GM12878 (cell line): Measurements from ENCODE around the gene ATF7. TPM values are rescaled to one million over a fixed set of nuclear protein-coding genes. Genes with fewer than 3 reads are reported as not detected.

Experiments used
- ATAC-seq: fragments of 200-7000 bp; cut with Tn5 transposase; 3 replicates; pipeline ENCODE4 v1.9.1; 2020; ENCODE audit warnings: mild to moderate bottlenecking, moderate library complexity
- BruUV-seq: library from RNA; stranded (reverse); fragments of 400-500 nt; replicated peaks from 2 replicates; lab custom pipeline; 2021; lab: Mats Ljungman, UMichigan
- CTCF ChIA-PET: fragments of 300-600 bp; sonication (Branson Sonifier 250); formaldehyde crosslinking; extraction: SDS; loops from one replicate; lab custom pipeline; 2021; ENCODE audit warnings: inconsistent platforms; lab: Yijun Ruan, JAX
- POLR2A ChIA-PET: fragments of 350-600 bp; formaldehyde crosslinking; extraction: SDS; loops from one replicate; lab custom pipeline; 2021; ENCODE audit warnings: inconsistent platforms; lab: Charles Lee
- RAD21 ChIA-PET: fragments of 300-600 bp; sonication (Branson Sonifier 250); formaldehyde crosslinking; loops from one replicate; lab custom pipeline; 2023; ENCODE audit warnings: antibody characterized with exemption; ENCODE audit not compliant: unreplicated experiment; lab: Charles Lee
- SMC1A ChIA-PET: fragments of 300-600 bp; sonication (Branson Sonifier 250); formaldehyde crosslinking; loops from one replicate; lab custom pipeline; 2023; ENCODE audit not compliant: unreplicated experiment, uncharacterized antibody; lab: Charles Lee
- DNase-seq: peaks from one replicate; pipeline ENCODE4 v3.0.0-alpha.2; 2011; ENCODE audit warnings: low read depth, low spot score
- FAIRE-seq: peaks from 3 replicates; lab custom pipeline; 2011; peaks lifted over from hg19 to GRCh38; lab: Jason Lieb, UNC
- H2AFZ ChIP-seq: 2 replicates; pipeline ENCODE4 v1.6.0; 2011; ENCODE audit warnings: low read depth, low read length, control low read depth; ENCODE audit not compliant: control insufficient read depth
- H3K27ac ChIP-seq: 2 replicates; pipeline ENCODE4 v1.5.1; 2011; ENCODE audit warnings: control low read depth; ENCODE audit not compliant: control insufficient read depth, insufficient read depth
- H3K27me3 ChIP-seq, 2 experiments: replicated peaks in 1 of 2; 2 replicates each; pipeline versions ENCODE4 v1.6.0 to v1.6.1; 2011; ENCODE audit warnings: low read length in 1 of 2; ENCODE audit not compliant: control insufficient read depth in 2 of 2, insufficient read depth in 2 of 2
- H3K36me3 ChIP-seq, 2 experiments: 2 replicates each; pipeline ENCODE4 v1.5.1; 2011; ENCODE audit warnings: low read length in 1 of 2; ENCODE audit not compliant: control insufficient read depth in 2 of 2, insufficient read depth in 2 of 2
- H3K4me1 ChIP-seq: 2 replicates; pipeline ENCODE4 v1.6.1; 2011; ENCODE audit warnings: mild to moderate bottlenecking, low read length, moderate library complexity, mixed read lengths; ENCODE audit not compliant: control insufficient read depth, insufficient read depth
- H3K4me2 ChIP-seq: 2 replicates; pipeline ENCODE4 v1.6.0; 2011; ENCODE audit warnings: control low read depth; ENCODE audit not compliant: control insufficient read depth, insufficient read depth
- H3K4me3 ChIP-seq: fragments of 200-600 bp; sonication (generic); 2 replicates; pipeline ENCODE4 v1.5.1; 2016
- H3K79me2 ChIP-seq: 2 replicates; pipeline ENCODE4 v1.6.0; 2011; ENCODE audit warnings: low read length; ENCODE audit not compliant: control insufficient read depth, insufficient read depth
- H3K9ac ChIP-seq: 2 replicates; pipeline ENCODE4 v1.8.0; 2011; ENCODE audit warnings: low read length, control low read depth, mixed read lengths; ENCODE audit not compliant: control insufficient read depth, insufficient read depth
- H3K9me3 ChIP-seq: replicated peaks from 3 replicates; pipeline ENCODE4 v1.5.1; 2011; ENCODE audit warnings: mild to moderate bottlenecking, low read length; ENCODE audit not compliant: control insufficient read depth, insufficient read depth
- H4K20me1 ChIP-seq: 2 replicates; pipeline ENCODE4 v1.6.0; 2011; ENCODE audit not compliant: control insufficient read depth, insufficient read depth
- BHLHE40 ChIP-seq, 2 experiments: fragments of 450-650 bp in 1 of 2; IDR thresholded peaks; 2 replicates each; pipeline ENCODE4 v1.6.1; 2011 to 2017; ENCODE audit warnings: low read depth in 2 of 2, borderline replicate concordance in 1 of 2, improper control_type of control experiment in 1 of 2, low read length in 1 of 2, mild to moderate bottlenecking in 1 of 2
- BRCA1 ChIP-seq: IDR thresholded peaks from 2 replicates; pipeline ENCODE4 v1.6.1; 2011; ENCODE audit warnings: low read depth, low read length, improper control_type of control experiment
- DPF2 ChIP-seq: fragments of 450-650 bp; IDR thresholded peaks from 2 replicates; pipeline ENCODE4 v1.6.1; 2017; ENCODE audit warnings: mild to moderate bottlenecking
- EZH2 ChIP-seq: IDR thresholded peaks from 2 replicates; pipeline ENCODE4 v1.6.1; 2012; ENCODE audit warnings: low read depth, mild to moderate bottlenecking, control low read depth, inconsistent platforms, low read length, borderline replicate concordance; ENCODE audit not compliant: control insufficient read depth
- KDM1A ChIP-seq: fragments of 200-600 bp; sonication (generic); IDR thresholded peaks from 2 replicates; pipeline ENCODE4 v1.6.1; 2016; ENCODE audit warnings: borderline replicate concordance
- MAX ChIP-seq: IDR thresholded peaks from 2 replicates; pipeline ENCODE4 v1.6.1; 2012; ENCODE audit warnings: low read depth, low read length, improper control_type of control experiment
- MEF2A ChIP-seq: IDR thresholded peaks from 2 replicates; pipeline ENCODE4 v1.6.1; 2011; ENCODE audit warnings: low read depth, mild to moderate bottlenecking, low read length, moderate library complexity; ENCODE audit not compliant: insufficient read depth
- MLLT1 ChIP-seq: fragments of 450-650 bp; IDR thresholded peaks from 2 replicates; pipeline ENCODE4 v1.6.1; 2016; ENCODE audit warnings: mild to moderate bottlenecking
- SIN3A ChIP-seq: IDR thresholded peaks from 2 replicates; pipeline ENCODE4 v1.6.1; 2012; ENCODE audit warnings: low read depth, low read length, improper control_type of control experiment
- SMAD1 ChIP-seq: fragments of 450-650 bp; IDR thresholded peaks from 2 replicates; pipeline ENCODE4 v1.6.1; 2018; ENCODE audit warnings: mild to moderate bottlenecking, low read depth; ENCODE audit not compliant: partially characterized antibody
- SMAD5 ChIP-seq: IDR thresholded peaks from 2 replicates; pipeline ENCODE4 v1.6.1; 2016; ENCODE audit warnings: antibody characterized with exemption, low read depth
- SMC3 ChIP-seq: IDR thresholded peaks from 2 replicates; pipeline ENCODE4 v1.6.1; 2011; ENCODE audit warnings: low read length, improper control_type of control experiment, borderline replicate concordance
- WGBS: methylation state at CpG from one replicate; pipeline ENCODE4 v1.1.6; 2016; ENCODE audit warnings: low lambda C conversion rate; ENCODE audit not compliant: insufficient replicate concordance, insufficient coverage; ENCODE audit errors: missing lambda C conversion rate; 5-methylcytosine and 5-hydroxymethylcytosine counted together
- in situ Hi-C: fragments of 300-500 bp; cut with MboI; formaldehyde crosslinking; loops from 9 replicates; pipeline ENCODE4 v1.14.3; 2018; ENCODE audit warnings: mixed read lengths
- intact Hi-C: fragments of 100-400 bp; cut with micrococcal nuclease; formaldehyde crosslinking; loops from one replicate; pipeline ENCODE4 v1.14.2; 2022; ENCODE audit not compliant: unreplicated experiment
- polyA plus RNA-seq, 11 experiments: library from polyadenylated mRNA; depleted of rRNA in 4 of 11; unstranded in 6 of 11; stranded (reverse) in 5 of 11; fragments of >200 nt; fragmentation: Nextera tagmentation in 4 of 11; fragmentation: Illumina TruSeq in 1 of 11; extraction: Ambion mirVana in 4 of 11; extraction: Trizol in 1 of 11; gene quantifications; 1 replicate in 1 of 11; 2 replicates in 10 of 11; pipeline versions ENCODE4 v1.2.1 to v1.2.3, GENCODE V29; 2011 to 2016; ENCODE audit warnings: inconsistent platforms in 2 of 11, missing spikeins in 2 of 11, low read depth in 1 of 11
- total RNA-seq, 4 experiments: library from RNA; depleted of rRNA in 3 of 4; stranded (reverse); fragments of >200 nt in 3 of 4; fragmentation: Illumina TruSeq in 1 of 4; extraction: Trizol in 1 of 4; gene quantifications; 2 replicates each; pipeline versions ENCODE4 v1.2.1 to v1.2.3, GENCODE V29; 2013 to 2021

ATF7 gene
- total and polyA plus RNA-seq, 10 of the 15 experiments (the other 5 are each of a cell fraction or from before 2014, with no cell fraction given): 9.1 to 30.7 (median 21.8) TPM

- TF ChIP-seq MLLT1: no peak
Observed at GRCh38 chr12:53622724-53623123, 3.5 kb downstream of the ATF7 start (continued).

- whole genome bisulfite sequencing: 0% methylated on average over 3 of the region's 3 CpGs
- no peaks in the 10 kb centered on the region for H3K9me3 ChIP-seq
- no peaks in the 10 kb centered on the region for H4K20me1 ChIP-seq
- FAIRE-seq: peak; percentile 54
- intact Hi-C loops: no loop called here
- peak; percentile 46 for ATAC-seq
- no peaks in the 10 kb centered on the region; a peak in 1 of 4 replicates for H3K36me3 ChIP-seq
- BruUV-seq: no TSS peak
- peak overlapping the region; percentile 61 for H2AFZ ChIP-seq
- ChIA-PET SMC1A (interaction anchor here (0.8 to 2.3 kb wide), 9 partner anchors 9 to 246 kb away, joined by 3 to 10 read pairs (median 4); partner anchors contain the start of gene ATP5MC2), CTCF (interaction anchor here (0.7 to 1.7 kb wide), 6 partner anchors 12 to 125 kb away, joined by 3 to 11 read pairs (median 4); partner anchors contain the start of gene ATP5MC2), POLR2A (interaction anchor here (0.6 to 1.6 kb wide), 3 partner anchors 37 to 40 kb away, joined by 3 to 5 read pairs (median 4); no protein-coding TSS in a partner anchor), RAD21 (interaction anchor here (0.9 to 2.5 kb wide), 4 partner anchors 8 to 75 kb away, joined by 3 to 9 read pairs (median 6); partner anchors contain the start of gene ATF7)
- TF ChIP-seq MLLT1 (no peak), BHLHE40 (IDR thresholded peaks at IDR 0.05; ENCODE audit: borderline replicate concordance in 1 of 2, low read depth in 2 of 2, low read length in 1 of 2) (no peak), EZH2 (no peak), DPF2 (no peak), SMAD1 (no peak), MAX (no peak), SIN3A (no peak), SMAD5 (no peak), BRCA1 (no peak), SMC3 (no peak), KDM1A (no peak), MEF2A (no peak)
- no peak for DNase-seq
- H3K79me2 ChIP-seq: peaks cover 61% of the 10 kb centered on the region
- in situ Hi-C loops: no loop called here
- no peaks in the 10 kb centered on the region for H3K27me3 ChIP-seq
- H3K4me1 ChIP-seq: peaks cover 16% of the 10 kb centered on the region
- peak overlapping the region; percentile 76 for H3K27ac ChIP-seq
- peak overlapping the region; percentile 51 for H3K4me3 ChIP-seq
- H3K4me2 ChIP-seq: peak overlapping the region; percentile 96
- peak overlapping the region; percentile 53; the same call in 1 of the 2 replicates for H3K9ac ChIP-seq
Observed at GRCh38 chr12:53618275-53618674, 7.9 kb downstream of the ATF7 start.
